GM18526 (cell line): ENCODE measurements around the gene BTN3A1.

ENCODE experiments used
- POLR2A ChIP-seq: IDR thresholded peaks from 3 replicates; pipeline ENCODE4 v1.6.1; 2011; ENCODE audit not compliant: insufficient read length; ENCODE audit errors: extremely low read depth

The BTN3A1 gene

DNA sequence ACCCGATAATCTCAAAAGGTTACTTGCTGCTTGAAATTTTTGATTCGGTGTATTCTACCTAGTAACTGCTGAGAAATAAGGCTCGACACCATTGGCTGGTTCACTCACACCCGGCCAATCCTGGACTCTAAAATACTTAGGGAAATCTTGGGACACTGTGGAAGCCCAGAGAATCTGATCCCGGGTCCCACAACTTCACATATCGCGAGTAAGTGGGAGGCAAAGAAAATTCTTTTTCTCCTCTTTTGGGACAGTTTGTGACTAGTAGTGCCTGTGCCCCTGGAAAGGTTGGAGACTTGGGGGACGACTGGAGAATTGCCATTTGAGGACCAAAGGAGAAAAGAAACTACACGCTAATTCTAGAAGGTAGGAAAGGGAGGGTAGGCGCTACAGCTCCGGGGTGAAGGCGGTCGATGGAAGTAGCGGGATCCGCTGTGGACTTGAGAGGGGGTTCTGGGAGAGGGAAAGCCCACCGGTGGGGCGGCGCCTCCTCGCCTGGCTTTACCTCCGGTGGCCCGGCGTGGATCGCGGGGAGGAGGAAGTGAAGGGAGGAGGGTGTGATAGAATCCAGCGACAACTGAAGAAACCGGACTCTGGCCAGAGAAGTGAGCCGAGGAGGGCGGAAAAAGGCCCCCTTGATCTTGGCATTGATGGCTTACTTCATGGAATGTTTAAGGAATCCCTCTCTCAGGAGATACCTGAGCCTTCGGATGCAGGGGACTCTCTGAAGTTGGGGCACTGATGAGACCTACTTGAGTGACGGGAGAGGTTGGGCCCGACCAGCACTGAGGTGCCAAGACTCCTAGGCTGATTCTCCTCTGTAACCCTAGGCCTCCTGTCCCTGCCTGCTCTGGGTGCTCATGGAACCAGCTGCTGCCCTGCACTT is 19.4 kb downstream of the BTN3A1 start:
- TF ChIP-seq POLR2A = peak; percentile 31

- TF ChIP-seq POLR2A = no peak
Observed at GRCh38 chr6:26422329-26422728, 20.3 kb downstream of the BTN3A1 start.

GRCh38 chr6:26426691-26427450 is 24.8 kb downstream of the BTN3A1 start:
- TF ChIP-seq POLR2A = no peak

DNA sequence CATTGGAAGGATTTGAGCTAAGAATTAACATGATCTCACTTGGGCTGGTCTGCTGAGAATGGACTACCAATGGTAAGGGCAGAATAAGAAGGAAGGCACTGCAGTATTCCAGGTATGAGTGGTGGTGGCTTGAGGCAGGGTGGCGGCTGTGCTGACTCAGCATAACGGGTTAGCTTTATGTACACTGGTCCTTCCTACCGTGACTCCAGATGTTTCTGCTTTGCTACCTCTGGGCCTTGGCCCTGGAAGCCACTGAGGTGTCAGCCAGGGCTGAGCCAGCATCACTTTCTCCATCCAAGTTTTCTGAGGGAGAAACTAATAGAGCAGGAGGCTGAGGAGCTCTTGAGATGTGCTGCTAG is 25.4 kb downstream of the BTN3A1 start:
- TF ChIP-seq POLR2A = no peak

GRCh38 chr6:26428206-26428605 is 26.1 kb downstream of the BTN3A1 start:
- TF ChIP-seq POLR2A = no peak

DNA sequence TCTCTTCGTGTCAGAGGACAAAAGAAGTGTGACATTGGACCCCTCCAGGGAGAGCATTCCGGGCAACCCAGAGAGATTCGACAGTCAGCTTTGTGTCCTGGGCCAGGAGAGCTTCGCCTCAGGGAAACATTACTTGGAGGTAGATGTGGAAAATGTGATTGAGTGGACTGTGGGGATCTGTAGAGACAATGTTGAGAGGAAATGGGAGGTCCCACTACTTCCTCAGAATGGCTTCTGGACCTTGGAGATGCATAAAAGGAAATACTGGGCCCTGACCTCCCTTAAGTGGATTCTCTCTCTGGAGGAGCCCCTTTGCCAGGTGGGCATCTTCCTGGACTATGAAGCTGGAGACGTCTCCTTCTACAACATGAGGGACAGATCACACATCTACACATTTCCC is 28.7 kb downstream of the BTN3A1 start:
- TF ChIP-seq POLR2A = no peak

GRCh38 chr6:26431258-26432172 is 29.4 kb downstream of the BTN3A1 start:
- TF ChIP-seq POLR2A = no peak

DNA sequence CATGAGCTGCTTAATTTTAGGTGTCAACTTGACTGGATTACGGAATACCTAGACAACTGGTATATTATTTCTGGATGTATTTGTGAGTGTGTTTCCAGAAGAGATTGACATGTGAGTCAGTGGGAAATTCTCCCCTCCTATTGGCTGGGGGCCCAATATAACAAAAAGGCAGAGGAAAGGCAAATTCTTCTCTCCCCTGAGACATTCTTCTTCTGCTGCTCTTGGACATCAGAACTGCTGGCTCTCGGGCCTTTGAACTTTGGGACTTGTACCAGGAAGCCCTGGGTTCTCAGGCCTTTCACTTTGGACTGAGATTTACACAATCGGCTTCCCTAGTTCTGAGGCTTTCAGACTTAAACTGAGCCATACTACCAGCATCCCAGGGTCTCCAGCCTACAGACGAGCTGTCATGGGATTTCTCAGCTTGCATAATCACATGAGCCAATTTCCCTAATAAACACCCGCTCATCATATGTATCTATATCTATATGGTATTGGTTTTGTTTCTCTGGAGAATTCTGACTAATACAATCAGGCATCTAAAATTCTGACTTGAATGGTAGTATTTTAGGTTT is 30.6 kb downstream of the BTN3A1 start:
- TF ChIP-seq POLR2A = no peak

DNA sequence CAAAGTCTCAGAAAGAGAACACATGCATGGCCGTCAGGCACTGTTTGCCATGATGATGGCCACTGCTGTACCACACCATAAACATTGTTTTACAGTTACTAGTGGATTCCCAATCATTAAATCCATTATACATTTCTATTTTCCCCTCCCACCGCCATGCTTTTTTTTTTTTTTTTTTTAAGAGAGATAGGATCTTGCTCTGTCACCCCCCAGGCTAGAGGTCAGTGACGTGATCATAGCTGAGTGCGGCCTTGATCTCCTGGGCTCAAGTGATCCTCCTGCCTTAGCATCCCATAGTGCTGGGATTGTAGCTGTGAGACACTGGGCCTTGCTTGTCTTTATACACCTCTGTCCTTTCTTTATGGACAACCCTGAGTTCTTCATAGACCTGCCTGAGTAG is 33.9 kb downstream of the BTN3A1 start:
- TF ChIP-seq POLR2A = no peak

DNA sequence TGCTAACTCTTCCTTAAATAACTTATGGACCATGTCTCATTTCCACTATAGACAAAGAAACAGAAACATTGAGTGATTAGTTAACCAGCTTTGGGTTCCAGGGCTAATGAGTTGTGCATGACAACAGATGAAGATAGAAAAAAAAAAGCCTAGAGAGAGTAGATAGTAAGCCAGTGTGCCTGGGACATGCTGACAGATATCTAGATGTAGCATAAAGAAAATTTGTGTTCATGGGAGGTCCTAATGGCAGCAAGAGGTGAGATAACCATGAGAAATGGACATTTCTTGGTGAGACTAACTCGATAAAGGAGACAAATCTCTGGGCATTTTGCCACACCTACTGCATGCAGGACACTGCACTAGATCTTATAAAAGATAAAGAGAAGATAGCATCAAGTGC is 35.5 kb downstream of the BTN3A1 start:
- TF ChIP-seq POLR2A = no peak

GRCh38 chr6:26438000-26438399 is 35.9 kb downstream of the BTN3A1 start:
- TF ChIP-seq POLR2A = no peak

- TF ChIP-seq POLR2A = no peak
Observed at GRCh38 chr6:26439151-26440125, 37.4 kb downstream of the BTN3A1 start.

GRCh38 chr6:26440977-26441358 is 38.9 kb downstream of the BTN3A1 start:
- no peak for TF ChIP-seq POLR2A

GRCh38 chr6:26441977-26442376 is 39.9 kb downstream of the BTN3A1 start:
- no peak for TF ChIP-seq POLR2A
